8988T (cell line): ENCODE measurements around the gene PSMD3.
A peak's percentile ranks its signal among the peaks of the same experiment; 100 is the strongest.

Experiments used
- DNase-seq: peaks from one replicate; pipeline ENCODE4 v3.0.0; 2011

The PSMD3 gene

DNA sequence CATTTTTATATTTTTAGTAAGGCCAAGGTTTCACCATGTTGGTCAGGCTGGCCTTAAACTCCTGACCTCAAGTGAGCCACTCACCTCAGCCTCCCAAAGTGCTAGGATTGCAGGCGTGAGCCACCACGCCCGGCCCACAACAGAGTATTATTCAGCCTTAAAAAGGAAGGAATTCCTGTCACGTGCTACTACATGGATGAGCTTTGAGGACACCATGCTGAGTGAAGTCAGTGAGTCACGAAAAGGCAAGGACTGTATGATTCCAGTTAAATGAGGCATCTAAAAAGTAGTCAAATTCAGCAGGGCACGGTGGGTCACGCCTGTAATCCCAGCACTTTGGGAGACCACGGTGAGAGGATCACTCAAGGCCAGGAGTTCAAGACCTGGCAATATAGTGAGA is 44.3 kb downstream of the PSMD3 start:
- no peak for DNase-seq

DNA sequence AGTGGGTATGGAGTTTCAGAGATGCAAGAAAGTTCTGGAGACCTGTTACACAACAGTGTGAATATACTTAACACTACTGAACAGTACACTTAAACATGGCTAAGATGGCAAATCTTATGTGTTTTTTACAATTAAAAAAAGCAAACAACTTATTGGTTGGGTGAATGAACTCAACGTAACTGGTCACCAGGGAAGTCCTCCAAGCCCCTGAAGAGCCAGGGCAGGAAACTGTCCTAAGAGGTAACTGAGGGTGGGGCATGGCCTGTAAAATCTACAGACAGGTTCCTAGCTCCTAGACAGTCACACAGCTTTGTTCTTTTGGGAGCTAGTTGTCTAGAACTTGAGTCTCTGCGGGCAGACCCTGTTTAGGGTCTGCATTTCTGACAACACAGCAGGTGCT is 45.0 kb downstream of the PSMD3 start:
- no peak for DNase-seq

DNA sequence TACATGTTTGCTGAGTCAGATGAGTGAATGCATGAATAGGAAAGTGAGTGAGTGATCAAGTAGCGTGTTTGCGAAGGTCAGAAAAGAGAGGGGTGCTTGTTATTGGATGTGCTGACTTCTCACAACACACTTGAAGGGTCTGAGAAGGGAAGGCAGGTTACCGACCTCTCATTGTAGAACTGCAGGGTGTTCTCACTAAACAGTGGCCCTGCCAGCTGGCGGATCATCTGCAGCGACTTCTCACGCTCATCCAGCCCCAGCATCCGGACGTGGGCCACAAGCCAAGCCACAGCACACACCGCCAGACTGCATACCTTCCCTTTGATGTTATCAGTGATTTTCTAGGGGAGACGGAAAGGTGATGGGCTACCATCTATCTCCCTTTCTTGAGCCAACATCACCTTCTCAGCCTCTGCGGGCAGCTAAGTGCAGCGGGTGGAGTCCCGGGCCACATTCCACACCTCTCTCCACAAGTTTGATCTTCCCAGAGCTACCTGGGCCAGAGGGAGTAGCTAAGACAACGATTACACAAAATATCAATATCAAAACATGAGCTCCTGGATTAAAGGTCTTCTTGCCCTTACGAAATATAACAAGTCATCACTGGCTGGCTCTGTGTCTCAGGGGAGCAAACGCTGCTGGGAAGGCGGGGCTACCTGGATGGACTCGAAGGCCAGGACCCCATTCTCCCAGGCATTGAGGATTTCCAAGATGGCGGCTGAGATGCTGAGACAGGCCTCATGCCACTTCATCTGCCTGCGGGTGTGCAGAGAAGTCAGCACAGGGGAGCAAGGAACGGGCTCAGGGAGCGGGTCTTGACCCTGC is 45.6 kb downstream of the PSMD3 start:
- no peak for DNase-seq

DNA sequence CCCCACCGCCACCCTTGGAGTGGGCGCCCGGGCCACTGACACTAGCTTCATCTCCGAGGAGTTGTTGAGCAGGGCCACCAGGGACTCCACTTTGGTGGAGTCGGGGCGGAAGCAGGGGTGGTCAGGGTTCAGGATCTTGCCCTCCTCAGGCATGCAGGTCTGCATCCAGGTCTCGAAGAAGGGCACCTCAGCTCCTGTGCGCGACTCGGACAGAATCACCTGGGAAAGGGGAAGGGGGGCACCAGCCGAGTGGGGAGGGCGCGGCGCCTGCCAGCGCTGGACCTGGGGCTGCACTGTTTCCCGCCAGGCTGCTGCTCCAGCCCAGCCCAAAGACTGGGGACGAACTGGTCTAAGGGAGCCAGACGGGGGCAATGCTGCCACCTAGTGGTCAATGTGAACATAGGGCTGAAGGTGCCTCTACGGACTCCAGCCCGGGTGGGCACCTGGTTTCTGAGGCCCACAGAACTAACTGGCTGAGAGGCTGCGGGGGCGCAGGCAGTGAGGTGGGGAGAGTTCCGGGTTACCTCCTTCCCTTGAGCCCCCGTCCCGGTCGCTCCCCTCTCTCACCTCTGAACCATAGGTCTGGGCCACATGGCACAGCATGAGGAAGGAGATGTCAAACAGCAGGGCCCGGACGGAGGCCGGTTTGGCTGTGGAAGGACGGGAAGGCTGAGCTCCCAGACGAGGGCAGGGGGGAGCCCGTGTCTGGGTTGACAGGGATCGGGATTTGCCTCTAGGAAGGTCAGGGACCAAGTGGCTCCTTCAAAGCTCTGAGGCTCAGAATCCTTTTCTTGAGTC is 46.4 kb downstream of the PSMD3 start:
- DNase-seq: peak; percentile 76

DNA sequence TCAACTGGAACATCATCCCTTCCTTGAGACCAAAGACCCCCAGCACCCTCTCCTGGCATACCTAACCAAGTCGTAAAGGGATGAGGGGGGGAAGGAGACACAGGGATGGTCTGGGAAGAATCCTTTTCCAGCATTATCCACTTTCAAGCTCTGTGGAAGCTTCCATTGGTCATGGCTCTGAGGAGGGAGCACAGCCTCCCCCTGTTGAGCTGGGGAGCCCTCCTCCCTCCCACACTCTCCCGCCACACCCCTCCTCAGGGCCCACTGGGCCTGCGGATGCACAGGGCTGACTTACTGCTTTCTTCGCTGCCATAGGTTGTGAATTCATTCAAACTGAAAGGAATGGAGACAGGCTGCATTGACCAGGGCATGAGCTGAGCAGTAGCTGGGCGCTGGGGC is 47.0 kb downstream of the PSMD3 start:
- DNase-seq: no peak

DNA sequence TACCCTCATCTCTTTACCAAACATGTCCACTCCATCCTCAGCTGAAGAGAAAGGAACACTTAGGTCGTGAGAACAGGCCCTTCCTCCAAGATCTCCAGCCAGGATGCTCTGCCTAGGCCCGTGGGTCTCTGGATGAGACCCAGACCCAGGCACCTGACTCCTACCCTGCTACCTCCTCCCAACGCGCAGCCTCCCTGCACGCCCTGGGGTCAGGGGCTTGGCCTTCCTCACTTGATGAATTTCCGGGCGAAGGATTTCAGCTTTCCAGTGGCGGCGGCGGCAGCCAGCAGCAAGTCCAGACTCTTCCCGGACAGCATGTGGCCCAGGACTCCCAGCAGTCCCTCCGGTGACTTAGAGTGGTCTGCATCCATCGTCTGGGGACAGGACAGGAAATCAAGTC is 48.0 kb downstream of the PSMD3 start:
- DNase-seq: no peak

DNA sequence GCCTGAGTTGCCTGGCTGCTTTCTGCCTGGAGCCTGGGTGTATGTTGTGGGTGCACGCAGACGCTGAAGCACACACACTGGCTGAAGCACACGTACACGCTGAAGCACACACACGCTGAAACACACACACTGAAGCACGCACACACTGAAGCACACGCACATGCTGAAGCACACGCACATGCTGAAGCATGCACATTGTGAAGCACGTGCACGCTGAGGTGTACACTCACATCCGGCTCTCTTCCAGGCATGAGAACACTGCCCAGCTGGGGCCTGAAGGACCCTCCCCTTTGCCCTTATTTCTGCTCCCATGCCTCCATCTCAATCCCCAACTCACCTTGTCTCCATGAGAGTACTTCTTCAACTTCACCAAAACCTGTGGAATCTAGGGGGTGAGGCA is 51.1 kb downstream of the PSMD3 start:
- DNase-seq: no peak

DNA sequence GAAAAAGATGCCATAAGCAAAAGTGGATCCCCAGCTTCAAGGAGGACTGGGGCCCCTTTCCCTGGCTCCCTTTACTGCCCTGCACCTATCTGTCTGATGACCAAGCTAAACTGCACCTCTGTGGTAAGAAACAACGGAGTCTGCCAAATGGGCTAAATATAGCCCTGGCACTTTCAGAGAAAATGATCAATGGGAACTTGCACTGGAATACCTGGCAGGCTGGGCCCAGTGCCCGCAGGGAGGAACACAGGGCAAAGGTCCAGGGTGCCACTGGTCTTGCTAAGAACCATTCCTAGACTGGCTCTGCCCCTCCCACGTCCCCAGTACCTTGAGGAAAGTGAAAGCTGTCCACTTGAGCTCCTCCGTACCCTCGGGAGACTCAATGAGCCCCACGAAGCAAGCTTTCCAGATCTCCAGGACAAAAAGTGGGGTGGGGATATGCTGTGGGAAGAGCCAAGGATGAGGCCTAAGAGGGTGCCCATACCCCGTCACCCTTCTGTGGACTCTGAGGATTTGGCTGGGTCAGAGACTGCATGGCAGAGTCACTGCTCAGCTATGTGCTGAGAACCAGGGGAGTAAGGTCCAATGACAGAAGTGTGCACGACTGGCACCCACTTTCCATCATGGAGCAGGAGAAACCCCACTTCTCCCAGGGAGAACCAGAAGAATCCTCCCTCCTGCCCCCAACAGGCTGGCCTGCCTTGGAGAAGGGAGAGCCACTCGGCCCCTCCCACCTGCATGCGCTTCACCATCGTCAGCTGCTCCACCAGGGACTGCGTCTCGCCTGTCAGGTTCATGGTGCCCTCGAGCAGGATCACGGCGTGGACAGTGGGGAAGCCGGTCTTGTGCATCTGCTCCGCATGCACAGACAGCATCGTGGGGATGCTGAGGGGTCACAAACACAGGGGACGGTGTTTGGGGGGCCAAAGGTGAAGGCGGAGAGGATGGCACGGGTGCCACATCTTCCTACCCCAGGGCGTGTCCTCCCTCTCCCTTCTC is 52.0 kb downstream of the PSMD3 start:
- no peak for DNase-seq

DNA sequence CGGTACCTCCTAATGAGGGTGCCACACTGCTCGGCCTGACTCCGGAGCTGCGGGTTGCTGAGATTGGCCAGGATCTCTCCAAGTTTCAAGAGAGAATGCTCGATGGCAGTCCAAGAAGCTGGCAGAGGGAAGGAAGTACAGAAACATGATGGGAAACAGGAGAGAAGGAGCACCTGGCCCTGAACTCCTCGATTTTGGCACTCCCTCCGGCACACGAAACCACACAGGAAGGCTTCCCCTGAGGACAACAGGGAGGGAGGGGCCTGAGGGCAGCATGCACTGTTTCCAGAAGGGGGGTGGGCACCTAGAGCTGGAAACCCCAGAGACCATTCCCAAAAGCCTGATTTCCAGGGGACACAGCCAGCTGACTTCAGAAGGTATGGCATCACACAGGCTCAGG is 52.7 kb downstream of the PSMD3 start:
- DNase-seq: no peak

DNA sequence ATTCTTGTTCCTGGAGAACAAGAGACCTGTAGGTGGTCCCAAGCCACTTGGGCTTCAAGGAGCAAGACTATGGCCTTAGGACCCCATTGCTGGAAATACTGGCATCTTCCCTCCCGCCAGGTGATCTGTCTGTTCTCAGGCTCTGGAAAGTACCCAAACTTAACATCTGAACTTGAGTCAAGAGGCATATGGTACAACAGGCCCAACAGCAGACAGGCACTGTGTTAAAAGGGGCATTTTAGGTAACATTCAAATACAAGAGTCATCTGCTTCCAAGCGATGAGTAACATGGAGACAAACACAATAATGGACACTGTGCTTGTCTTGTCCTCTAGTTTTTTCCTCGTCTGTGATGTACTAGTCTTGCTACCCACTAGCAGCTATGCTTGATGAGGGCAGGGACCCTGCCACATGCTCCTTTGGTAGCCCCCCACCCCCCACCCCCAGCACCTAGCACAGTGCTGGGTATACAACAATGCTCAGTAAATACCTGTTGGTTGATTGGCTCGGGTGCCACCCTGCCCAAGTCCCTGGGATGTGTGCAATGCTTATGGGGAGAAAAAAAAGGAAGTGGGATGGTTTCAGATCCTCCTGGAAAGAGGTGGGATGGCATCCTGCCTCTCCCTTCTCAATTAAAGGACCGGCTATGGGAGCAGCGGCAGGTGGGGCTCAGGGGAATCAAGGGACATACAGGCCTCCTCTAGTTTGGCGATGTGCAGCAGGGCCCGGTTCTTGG is 54.0 kb downstream of the PSMD3 start:
- DNase-seq: no peak

DNA sequence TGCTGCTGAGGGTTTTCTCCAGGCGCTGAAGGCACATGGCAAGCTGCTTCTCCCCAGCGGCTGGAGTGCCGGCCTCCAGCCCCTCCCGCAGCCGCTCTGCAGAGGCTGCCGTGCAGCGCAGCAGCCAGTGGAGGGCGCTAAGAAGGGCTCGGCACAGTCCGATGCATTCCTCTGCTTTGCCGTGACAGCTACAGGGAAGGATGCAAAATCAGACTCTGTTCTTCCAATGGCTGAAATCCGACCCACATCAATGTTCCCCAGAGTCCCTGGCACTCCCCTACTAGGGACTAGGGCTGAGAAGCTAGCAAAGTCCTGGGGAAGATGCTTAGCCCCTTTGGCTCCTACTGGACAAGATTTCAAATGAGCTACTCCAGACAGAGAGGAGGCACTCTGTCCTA is 54.6 kb downstream of the PSMD3 start:
- peak; percentile 73 for DNase-seq

DNA sequence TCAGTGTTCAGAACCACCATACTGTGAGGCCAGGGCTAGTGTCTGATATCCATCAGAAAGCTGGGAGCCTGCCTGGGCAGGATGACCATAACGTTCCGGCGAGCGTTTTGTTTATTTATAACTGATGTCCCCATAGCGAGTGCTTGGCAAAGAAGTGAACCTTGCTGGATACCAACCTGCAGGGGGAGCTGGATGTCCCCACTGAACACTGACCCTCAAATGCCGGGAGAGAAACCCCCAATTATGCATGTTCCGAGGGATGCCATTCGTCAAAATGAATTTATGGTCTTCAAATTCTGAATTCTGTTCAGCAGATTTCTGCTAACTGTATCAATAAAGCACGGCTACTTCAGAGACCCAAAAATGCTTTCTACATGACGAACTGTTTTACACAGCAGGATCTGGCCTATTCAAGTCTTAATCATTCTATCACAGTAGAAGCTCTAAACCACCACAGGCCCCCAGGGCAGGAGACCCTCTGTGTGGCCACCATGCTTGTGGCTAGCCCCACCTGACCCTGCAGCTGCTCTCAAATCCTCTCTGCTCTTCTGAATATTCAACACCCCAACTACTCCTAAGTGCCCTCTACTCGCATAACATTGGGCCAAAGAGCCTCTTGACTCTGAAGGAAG is 58.4 kb downstream of the PSMD3 start:
- no peak for DNase-seq

DNA sequence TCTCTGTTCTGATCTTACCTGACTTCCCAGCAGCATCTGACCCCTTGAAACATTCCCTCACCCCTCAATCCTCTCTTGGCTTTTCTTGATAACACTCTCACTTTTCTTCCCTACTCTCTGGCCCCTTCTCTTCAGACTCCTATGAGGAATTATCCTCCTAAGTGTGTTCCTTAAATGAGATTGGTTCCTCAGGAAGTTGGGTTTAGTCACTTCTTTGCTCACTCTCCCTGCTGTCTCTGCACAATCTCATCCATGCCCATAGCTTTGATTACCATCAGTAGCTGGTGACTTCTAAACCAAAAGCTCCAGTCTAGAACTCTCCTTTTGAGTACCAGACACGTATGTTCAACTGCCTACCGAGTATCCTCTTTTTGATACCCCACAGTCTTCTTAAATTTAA is 60.6 kb downstream of the PSMD3 start:
- DNase-seq: no peak
